NCI-H187 (cell line): Measurements from ENCODE around the gene MYO5B.

Source experiments
- DNase-seq, 2 experiments: peaks; one replicate each; lab custom pipeline; 2025; lab: John Stamatoyannopoulos, UW

Gene MYO5B

GRCh38 chr18:50188652-50189051, 6.3 kb downstream of the MYO5B start:
- DNase-seq = no peak

- no peak for DNase-seq
Observed at GRCh38 chr18:50187659-50188058, 7.3 kb downstream of the MYO5B start.

- DNase-seq = no peak
Observed at GRCh38 chr18:50186385-50186784, 8.6 kb downstream of the MYO5B start.

GRCh38 chr18:50183556-50183955, 11.4 kb downstream of the MYO5B start:
- peak in 1 of 2 experiments; percentile 13 for DNase-seq

GRCh38 chr18:50182511-50182910, 12.4 kb downstream of the MYO5B start:
- no peak for DNase-seq

- no peak for DNase-seq
Observed at GRCh38 chr18:50181590-50181989, 13.4 kb downstream of the MYO5B start.

GRCh38 chr18:50179465-50179864, 15.5 kb downstream of the MYO5B start:
- no peak for DNase-seq

GRCh38 chr18:50177294-50177992, 17.5 kb downstream of the MYO5B start:
- no peak for DNase-seq

GRCh38 chr18:50172367-50172766, 22.6 kb downstream of the MYO5B start:
- DNase-seq = no peak

- no peak for DNase-seq
Observed at GRCh38 chr18:50171406-50171805, 23.5 kb downstream of the MYO5B start.

- DNase-seq = no peak
Observed at GRCh38 chr18:50170004-50170403, 24.9 kb downstream of the MYO5B start.

- no peak for DNase-seq
Observed at GRCh38 chr18:50169149-50169548, 25.8 kb downstream of the MYO5B start.

GRCh38 chr18:50167966-50168365, 27.0 kb downstream of the MYO5B start:
- no peak for DNase-seq

GRCh38 chr18:50166901-50167300, 28.0 kb downstream of the MYO5B start:
- DNase-seq = no peak

GRCh38 chr18:50163505-50163904, 31.4 kb downstream of the MYO5B start:
- DNase-seq = no peak

GRCh38 chr18:50162486-50163304, 32.3 kb downstream of the MYO5B start:
- DNase-seq = no peak

- no peak for DNase-seq
Observed at GRCh38 chr18:50161597-50162205, 33.2 kb downstream of the MYO5B start.

- no peak for DNase-seq
Observed at GRCh38 chr18:50159654-50160046, 35.3 kb downstream of the MYO5B start.

- DNase-seq = peak; percentile 9 to 28
Observed at GRCh38 chr18:50158866-50159653, 35.9 kb downstream of the MYO5B start.

- DNase-seq = no peak
Observed at GRCh38 chr18:50155406-50155805, 39.5 kb downstream of the MYO5B start.

GRCh38 chr18:50154420-50154819, 40.5 kb downstream of the MYO5B start:
- DNase-seq = no peak

GRCh38 chr18:50152900-50153299, 42.0 kb downstream of the MYO5B start:
- no peak for DNase-seq
